ENCODE data around the gene RFXAP. TPM values are rescaled to one million over a fixed set of nuclear protein-coding genes. Genes with fewer than 3 reads are reported as not detected.

RFXAP gene
- 1.2 and 1.9 TPM in 2 replicates for total RNA-seq

GRCh38 chr13:36818804-36819738, at the start of gene RFXAP:
Gene RFXAP, plus strand, starts transcription at chr13:36819222. Its CDS starts 136 bp downstream, at chr13:36819358.

Other genes starting within 250 kb of the RFXAP start
- not detected in 2 replicates for gene SERTM1, start 145.2 kb upstream of the RFXAP start, total RNA-seq
- 3.9 and 4.6 TPM in 2 replicates for gene SMAD9, start 101.0 kb downstream of the RFXAP start, total RNA-seq
- gene ALG5, start 180.1 kb downstream of the RFXAP start, total RNA-seq, result 39.0 and 57.4 TPM in 2 replicates
- gene EXOSC8, start 181.6 kb downstream of the RFXAP start, total RNA-seq, result 37.6 and 72.1 TPM in 2 replicates
- gene SUPT20H, start 240.5 kb downstream of the RFXAP start, total RNA-seq, result 35.5 and 40.9 TPM in 2 replicates

Measured in myometrial cell (primary cell).